Activated CD4-positive, alpha-beta T cell treated with anti-CD3 and anti-CD28 coated beads for 24 hours (primary cell): ENCODE measurements around the gene GEN1.

Source experiments
- DNase-seq, 2 donors: peaks; one replicate each; pipeline ENCODE4 v3.0.0-alpha.2; 2020; ENCODE audit warnings: low read depth in 2 of 2

The GEN1 gene

DNA sequence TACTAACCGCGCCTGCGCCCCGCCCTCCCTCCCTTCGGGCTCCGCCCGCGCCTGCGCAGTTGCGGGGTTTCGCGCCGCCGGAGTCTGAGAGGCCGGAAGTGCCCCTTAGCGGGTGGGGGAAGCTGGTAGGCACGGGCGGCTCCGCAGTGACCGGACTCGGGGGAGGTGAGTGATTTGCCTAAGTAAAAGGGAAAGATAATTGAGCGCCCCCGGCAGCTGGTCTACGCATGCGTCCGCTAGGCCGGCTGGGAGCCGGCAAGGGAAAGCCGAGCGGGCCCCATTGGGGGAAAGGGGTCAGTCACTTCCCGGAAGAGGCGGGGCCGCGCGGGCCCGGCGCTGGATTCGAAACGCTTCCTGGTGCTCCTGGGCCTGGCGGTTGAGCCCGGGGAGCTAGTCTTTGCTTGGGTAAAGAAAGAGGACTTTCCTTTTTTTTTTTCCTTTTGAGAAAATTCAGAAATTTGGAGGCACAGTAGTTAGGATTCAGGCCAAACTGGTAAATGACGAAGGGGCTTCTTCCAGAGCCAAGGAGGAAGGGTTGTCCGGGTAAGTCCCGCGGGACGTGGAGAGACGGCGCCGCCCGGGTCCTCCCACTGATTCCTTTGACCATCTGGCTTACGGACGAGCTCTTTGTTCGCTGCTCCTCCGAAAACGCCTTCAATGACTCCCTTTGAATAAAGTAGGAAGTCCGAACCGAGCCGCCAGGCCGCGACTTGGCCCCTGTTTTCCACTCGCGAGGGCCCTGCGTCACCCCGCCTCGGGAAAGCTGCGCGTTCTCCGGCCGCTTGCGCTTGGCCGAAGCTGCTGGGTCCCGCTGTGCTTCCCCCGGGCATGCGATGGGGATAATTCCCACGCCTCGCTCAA lies at the start of gene GEN1, which contains the start of gene SMC6:
GEN1 (plus strand) TSS at position 336 of the 861 bp plus-strand sequence. CDS start 5,806 bp downstream, outside the sequence.
SMC6 (minus strand) TSS at position 8 of the 861 bp plus-strand sequence. CDS start 7,864 bp downstream, outside the sequence.
- DNase-seq, result peak; percentile 82 to 84

DNA sequence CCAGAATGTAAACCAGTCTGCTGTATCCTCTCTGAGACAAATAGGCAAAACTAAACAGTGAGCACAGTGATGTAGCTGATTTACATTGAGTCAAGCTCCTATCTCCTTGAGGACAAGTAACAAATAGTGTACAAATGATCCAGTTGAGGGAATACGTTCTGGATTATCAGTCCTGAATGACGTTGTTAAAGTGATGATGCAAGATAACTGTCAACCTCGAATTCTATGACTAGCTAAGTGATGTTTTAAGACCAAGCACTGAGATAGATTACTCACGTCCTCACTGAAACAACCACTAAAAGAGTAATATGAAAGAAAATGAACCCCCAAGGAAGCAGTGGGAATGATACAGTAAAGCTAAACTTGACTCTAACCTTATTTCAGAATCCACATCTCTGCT lies 47.1 kb upstream of the GEN1 start:
- DNase-seq, result no peak

DNA sequence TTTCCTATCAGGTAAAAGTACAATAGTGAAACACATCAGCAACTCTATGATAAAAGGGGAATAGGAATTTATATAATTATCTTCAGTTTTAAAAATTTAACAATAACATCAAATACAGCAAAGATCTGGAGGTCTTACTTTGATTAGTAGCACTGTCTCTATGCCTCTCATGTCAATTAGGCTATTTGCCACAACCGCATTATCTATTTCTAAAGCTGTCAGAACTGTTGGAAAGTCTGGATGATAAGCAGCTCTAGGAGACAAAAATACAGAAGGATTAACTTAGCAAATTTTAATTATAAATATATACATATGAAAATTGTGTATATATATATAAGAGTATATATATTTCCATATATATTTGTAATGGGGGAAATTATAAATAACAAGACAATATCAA lies 45.4 kb upstream of the GEN1 start:
- no peak for DNase-seq

DNA sequence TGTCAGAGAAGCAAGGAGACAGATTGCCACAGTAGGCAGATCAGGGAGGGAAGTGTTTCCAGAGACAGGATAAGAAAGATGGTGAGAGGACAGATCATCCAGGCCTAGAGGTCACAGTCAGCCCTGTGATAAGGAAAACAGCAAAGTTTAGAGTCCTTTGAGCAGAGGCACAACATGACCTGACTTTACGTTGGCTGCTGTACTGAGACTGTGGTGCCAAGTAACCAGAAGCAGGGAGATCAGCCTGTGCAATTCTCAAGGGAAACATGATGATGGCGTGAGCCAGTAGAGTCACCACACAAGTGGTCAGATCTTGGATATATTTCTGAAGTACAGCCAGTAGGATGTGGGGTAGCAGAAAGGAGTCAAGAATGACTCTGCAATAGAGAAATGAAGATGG lies 44.0 kb upstream of the GEN1 start:
- DNase-seq, result no peak

DNA sequence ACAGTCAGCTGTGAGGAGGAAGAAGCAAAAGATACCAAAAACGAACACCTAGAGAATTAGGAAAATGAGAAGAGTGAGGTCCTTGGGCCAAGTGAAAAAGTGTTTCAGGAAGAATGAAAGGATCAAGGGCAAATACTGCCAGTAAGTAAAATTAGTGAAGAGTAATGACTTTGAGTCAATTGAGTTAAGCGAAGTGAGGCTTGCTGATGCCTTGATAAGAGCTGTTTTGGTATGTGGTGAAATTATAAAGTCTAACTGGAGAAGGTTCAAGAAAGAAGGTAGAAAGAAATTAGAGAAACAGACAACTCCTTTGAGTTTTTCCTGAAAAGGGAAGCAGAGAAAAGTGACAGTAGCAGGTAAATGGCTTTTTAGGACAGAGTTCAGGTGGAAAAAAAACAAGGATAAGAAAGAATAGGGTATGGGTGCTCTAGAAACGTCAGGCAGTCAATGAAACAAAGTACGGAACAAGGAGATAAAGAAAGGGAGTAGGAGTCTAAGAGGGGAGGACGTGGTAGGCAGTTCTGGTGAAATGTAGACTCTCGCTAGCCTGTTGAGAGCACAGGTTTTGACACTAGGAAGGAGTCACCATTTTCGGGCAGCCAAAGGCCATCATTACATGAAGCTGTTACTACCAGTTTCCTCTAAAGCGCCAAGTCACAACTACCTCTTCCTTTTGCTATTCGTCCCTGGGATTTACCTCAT lies 43.2 kb upstream of the GEN1 start:
- DNase-seq, result no peak

GRCh38 chr2:17713291-17713690 lies 40.6 kb upstream of the GEN1 start:
- DNase-seq, result no peak

- no peak for DNase-seq
These were observed 36.3 kb upstream of the GEN1 start for GRCh38 chr2:17717666-17718065.

- no peak for DNase-seq
These were observed 35.2 kb upstream of the GEN1 start for GRCh38 chr2:17718689-17719088.

DNA sequence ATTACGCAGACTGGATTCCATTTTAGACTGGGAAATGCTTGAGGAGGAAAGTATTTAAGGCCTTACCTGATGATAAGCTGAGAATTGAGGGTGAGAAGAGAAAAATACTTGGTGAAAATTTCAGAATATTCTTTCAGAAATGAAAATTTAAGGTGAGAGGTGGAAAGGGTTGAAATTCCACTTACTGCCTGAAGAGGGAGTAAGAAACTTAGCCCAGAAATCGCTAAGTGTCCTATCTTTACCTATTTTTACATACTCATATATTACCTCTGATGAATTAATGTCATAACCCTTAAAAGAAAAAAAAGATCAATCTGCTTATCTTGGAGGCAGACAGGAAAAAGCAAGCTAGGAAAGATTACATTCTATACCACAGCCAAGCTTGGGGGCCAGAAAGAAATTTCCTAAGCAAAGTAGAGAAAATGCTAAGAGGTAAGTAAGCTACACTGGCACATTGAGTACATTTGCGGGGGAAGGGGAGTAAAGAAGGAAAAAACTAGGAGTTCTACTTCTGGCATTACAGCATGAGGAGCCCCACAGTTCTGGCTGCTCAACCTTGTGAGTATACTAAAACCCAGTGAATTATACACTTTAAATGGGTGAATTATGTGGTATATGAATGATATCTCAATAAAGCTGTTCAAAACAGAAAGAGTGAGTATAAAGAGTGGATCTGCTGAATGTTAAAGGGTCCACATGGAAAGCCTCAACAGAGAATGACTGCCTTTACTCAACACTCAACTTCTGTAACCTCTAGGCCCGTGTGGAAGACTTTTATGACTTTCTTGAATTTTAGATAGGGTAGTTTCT lies 34.2 kb upstream of the GEN1 start:
- no peak for DNase-seq

DNA sequence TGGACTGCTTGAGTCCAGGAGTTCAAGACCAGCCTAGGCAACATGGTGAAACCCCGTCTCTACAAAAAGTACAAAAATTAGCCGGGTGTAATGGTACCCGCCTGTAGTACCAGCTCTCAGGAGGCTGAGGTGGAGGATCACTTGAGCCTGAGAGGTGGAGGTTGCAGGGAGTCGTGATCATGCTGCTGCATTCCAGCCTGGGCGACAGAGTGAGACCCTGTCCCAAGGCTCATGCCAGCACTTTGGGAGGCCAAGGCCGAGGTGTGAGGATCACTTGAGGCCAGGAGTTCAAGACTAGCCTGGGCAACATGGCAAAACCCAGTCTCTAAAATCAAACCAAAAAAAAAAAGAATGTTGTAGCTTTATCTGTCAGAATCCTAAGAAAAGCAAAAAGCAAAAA lies 25.7 kb upstream of the GEN1 start:
- no peak for DNase-seq

GRCh38 chr2:17729880-17730279 lies 24.1 kb upstream of the GEN1 start:
- no peak for DNase-seq

GRCh38 chr2:17733599-17733998 lies 20.3 kb upstream of the GEN1 start:
- DNase-seq, result no peak

DNA sequence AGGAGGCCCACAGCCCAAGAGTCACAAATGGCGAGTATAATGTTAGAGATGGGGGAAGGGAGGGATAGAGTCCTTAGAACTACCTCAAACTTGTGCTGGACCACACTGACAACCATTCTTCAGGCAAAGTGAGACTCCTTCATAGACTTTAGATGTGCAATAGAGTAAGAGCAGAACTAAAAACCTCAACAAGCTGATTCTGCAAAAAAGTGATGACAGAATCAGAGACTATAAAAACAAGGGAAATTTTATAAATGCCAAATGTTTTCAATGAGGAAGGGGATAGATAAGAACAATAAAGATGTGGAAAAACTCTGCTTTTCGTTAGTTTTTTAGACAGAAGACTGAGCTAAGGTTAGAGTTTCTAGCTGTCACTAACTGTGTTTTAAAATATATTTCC lies 18.1 kb upstream of the GEN1 start:
- no peak for DNase-seq

- no peak for DNase-seq
These were observed 16.9 kb upstream of the GEN1 start for GRCh38 chr2:17736989-17737388.

DNA sequence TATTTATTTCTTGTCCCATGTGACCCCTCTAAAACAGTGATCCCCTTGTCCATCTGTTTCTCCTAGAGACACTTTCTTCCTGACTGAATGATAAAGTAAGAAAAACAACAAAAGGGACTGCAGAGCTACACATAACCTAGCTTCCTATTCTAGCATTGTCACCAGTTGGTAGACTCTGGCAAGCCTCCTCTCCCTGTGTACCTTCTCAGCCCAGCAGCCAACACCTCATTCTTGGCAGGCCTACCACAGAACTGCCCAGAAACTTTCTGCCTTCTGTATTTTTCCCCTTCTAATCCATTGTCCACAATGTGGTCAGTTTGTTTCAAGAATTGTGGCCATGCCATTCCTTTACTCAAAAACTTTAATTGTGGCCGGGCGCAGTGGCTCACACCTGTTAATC lies 13.7 kb upstream of the GEN1 start:
- DNase-seq, result no peak

- no peak for DNase-seq
These were observed 6.1 kb upstream of the GEN1 start for GRCh38 chr2:17747684-17748452.

DNA sequence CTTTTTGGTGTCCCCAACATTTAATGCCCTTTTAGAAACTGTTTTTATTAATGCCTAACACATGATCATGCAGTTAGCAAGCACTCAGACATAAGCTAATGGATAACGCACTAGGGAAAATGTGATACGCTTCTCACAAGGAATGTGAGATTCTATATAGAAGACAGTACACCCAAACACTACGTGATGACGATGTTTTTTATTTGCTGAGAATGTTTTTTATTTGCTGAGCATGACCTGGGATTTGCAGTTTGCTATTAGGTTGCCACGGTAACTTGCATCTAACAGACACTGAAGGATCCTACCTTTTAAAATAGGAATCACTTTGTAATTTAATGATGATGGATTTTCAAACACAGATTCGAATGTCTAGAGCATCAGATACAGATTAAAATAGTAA lies 5.2 kb upstream of the GEN1 start:
- no peak for DNase-seq

- DNase-seq, result no peak
These were observed 4.0 kb upstream of the GEN1 start for GRCh38 chr2:17749753-17750438.

GRCh38 chr2:17752246-17752645 lies 1.7 kb upstream of the GEN1 start:
- DNase-seq, result no peak

DNA sequence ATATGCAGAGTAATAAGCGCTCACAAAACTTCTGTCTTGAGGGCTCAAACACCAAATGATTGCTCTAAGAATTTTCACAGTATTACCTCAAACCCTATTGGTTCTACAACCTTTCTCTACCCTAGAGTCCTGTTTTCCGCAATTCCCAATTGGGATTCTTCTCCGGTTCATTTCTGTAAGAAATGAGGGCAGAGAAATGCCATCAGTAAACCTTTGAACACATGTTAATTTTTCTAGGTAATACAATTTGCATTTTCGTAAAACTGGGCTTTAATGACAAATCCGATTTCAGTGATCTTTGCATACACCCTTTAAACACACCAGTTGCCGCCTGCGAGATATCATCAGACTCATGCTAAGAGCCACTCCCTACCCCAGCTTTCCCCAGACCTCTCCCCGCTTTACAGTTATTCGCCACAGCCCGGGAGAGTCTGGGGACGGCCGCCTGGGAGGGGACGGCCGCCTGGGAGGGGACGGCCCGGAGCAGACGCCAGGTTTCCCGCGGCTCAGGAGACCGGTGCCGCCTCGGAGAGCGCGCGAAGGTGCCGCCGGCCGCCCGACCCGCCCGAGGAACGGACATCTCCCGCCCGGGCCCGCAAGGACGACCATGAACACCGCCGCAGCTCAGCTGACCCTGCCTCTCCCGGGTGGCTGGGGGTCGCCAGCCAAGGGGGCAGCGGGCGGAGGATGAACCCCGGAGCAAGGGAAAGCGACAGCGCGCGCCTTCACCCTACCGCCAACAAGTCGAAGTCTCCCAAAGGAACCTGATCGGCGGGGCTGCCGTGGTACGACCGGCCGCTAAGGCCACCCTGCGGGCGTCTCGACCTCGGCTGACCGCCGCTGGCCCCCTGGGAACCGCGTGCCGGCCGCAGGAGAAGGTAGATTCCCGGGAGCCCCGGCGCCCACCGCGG lies 791 bp upstream of the GEN1 start:
- peak; percentile 15 to 31 for DNase-seq
